Measurements from ENCODE around the gene TOM1L2. TPM values are rescaled to one million over a fixed set of nuclear protein-coding genes. Genes with fewer than 3 reads are reported as not detected.

TOM1L2 gene
- total RNA-seq, 4 donors from 2014 or later: 55.7 to 97.1 (median 73.3) TPM

- Histone ChIP-seq H3K9me3 (no peaks in the 10 kb centered on the region), H3K4me3 (no peak overlapping the region), H3K27ac (peak overlapping the region; percentile 58 to 74 (median 70)), H3K36me3 (no peaks in the 10 kb centered on the region), H3K27me3 (no peaks in the 10 kb centered on the region), H3K4me1 (peaks cover 47 to 65% of the 10 kb centered on the region in 2 donors)
- TF ChIP-seq CTCF (IDR thresholded peaks at IDR 0.05 in 4 of 5, conservative IDR thresholded peaks at IDR 0.05 in 1 of 5) (no peak), POLR2A (IDR thresholded peaks at IDR 0.05) (no peak)
- ATAC-seq: no peak
- DNase-seq: no peak
- intact Hi-C loops (cut with DNase I; ENCODE audit: low total_unique reads): no loop called here
- in situ Hi-C loops (cut with MboI; ENCODE audit: low sequenced_read_pairs in 4 of 4): no loop called here
Measured at GRCh38 chr17:17831208-17832031, 140.8 kb downstream of the TOM1L2 start.

GRCh38 chr17:17830740-17831207 lies 141.4 kb downstream of the TOM1L2 start:
- intact Hi-C loops (cut with DNase I; ENCODE audit: low total_unique reads): no loop called here
- Histone ChIP-seq H3K9me3 (no peaks in the 10 kb centered on the region), H3K27me3 (no peaks in the 10 kb centered on the region), H3K36me3 (no peaks in the 10 kb centered on the region), H3K4me3 (no peak overlapping the region), H3K4me1 (peaks cover 51 to 69% of the 10 kb centered on the region in 2 donors), H3K27ac (peak overlapping the region; percentile 58 to 74 (median 70))
- peak in 1 of 2 donors; percentile 71 for ATAC-seq
- in situ Hi-C loops (cut with MboI; ENCODE audit: low sequenced_read_pairs in 4 of 4): no loop called here
- peak in 1 of 2 donors; percentile 80 for DNase-seq
- TF ChIP-seq CTCF (IDR thresholded peaks at IDR 0.05 in 4 of 5, conservative IDR thresholded peaks at IDR 0.05 in 1 of 5) (no peak), POLR2A (IDR thresholded peaks at IDR 0.05) (no peak)

DNA sequence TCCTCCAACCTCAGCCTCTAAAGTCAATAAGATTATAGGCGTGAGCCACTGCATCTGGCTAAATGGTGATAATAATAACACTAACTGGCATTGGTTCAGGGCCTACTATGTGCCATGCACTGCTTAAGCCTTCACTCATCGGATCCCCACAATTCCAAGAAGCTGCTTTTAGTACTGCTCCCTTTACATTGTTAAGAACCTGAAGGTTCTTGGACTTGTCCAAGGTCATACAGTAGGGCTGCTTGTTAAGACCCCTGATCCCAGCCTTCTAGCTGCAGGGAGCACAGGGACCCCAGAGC lies 142.0 kb downstream of the TOM1L2 start:
- no peaks in the 10 kb centered on the region for H3K36me3 ChIP-seq
- H3K27ac ChIP-seq: peak overlapping the region; percentile 58 to 74 (median 70)
- intact Hi-C loops (cut with DNase I; ENCODE audit: low total_unique reads): no loop called here
- H3K9me3 ChIP-seq: no peaks in the 10 kb centered on the region
- H3K4me1 ChIP-seq: peaks cover 51 to 69% of the 10 kb centered on the region in 2 donors
- no peaks in the 10 kb centered on the region for H3K27me3 ChIP-seq
- DNase-seq (no peak), ATAC-seq (no peak)
- in situ Hi-C loops (cut with MboI; ENCODE audit: low sequenced_read_pairs in 4 of 4): no loop called here
- no peak overlapping the region for H3K4me3 ChIP-seq
- TF ChIP-seq CTCF (IDR thresholded peaks at IDR 0.05 in 4 of 5, conservative IDR thresholded peaks at IDR 0.05 in 1 of 5) (no peak), POLR2A (IDR thresholded peaks at IDR 0.05) (no peak)

DNA sequence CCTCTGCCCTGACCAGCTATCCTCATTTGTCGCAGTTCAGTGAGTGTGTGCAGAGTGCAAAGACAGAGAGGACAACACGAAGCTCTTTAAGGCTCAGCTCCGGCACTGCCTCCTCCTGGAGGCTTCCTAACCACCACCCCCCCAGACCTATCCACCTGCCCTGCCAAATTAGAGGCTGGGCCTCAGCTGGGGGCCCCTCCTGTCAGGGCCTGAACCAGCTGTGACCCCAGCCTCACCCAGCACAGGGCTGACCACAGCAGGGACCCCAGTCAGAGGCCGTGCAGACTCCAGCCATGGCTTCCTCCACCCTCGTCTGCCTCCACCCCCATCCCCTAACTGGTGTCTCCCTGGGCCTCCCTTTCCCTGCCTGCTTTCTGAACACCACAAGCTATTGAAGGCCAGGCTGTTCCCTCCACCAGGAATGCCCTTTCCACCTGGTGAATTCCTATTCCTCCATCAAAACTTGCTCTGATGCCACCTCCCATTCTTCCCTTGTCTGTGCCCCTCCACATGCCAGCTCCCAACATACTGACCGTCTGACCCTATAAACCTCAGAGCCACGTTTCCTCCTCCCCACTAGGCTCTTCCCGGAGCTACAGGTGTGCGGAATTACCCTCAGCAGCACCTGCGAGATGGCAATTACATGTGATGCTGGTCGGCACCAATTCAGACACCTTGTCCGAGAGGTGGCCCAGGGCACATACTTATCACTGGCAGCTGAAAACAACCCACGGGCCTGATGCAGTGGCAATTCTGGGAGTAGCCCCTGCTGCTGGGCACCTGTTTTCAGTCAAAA lies 144.2 kb downstream of the TOM1L2 start:
- Histone ChIP-seq H3K36me3 (no peaks in the 10 kb centered on the region), H3K4me3 (no peak overlapping the region), H3K4me1 (peaks cover 57 to 75% of the 10 kb centered on the region in 2 donors), H3K27ac (peak overlapping the region; percentile 26 to 97 (median 81)), H3K9me3 (no peaks in the 10 kb centered on the region), H3K27me3 (no peaks in the 10 kb centered on the region)
- intact Hi-C loops (cut with DNase I; ENCODE audit: low total_unique reads): no loop called here
- ATAC-seq (no peak), DNase-seq (no peak)
- TF ChIP-seq POLR2A (IDR thresholded peaks at IDR 0.05) (no peak), CTCF (IDR thresholded peaks at IDR 0.05 in 4 of 5, conservative IDR thresholded peaks at IDR 0.05 in 1 of 5) (no peak)
- in situ Hi-C loops (cut with MboI; ENCODE audit: low sequenced_read_pairs in 4 of 4): no loop called here
